Endothelial cell of umbilical vein (primary cell): ENCODE measurements around the gene PALB2. TPM values are rescaled to one million over a fixed set of nuclear protein-coding genes. Genes with fewer than 3 reads are reported as not detected.

Experiments used
- BruUV-seq: library from RNA; stranded (reverse); fragments of 400-500 nt; replicated peaks from 2 replicates; lab custom pipeline; 2021; lab: Mats Ljungman, UMichigan
- CTCF ChIA-PET: fragments of 300-600, 350-600 bp; sonication (Branson Sonifier 250); formaldehyde crosslinking; loops from one replicate; lab custom pipeline; 2021; ENCODE audit warnings: antibody characterized with exemption, inconsistent platforms; lab: Charles Lee
- POLR2A ChIA-PET: fragments of 300-600, 350-600 bp; sonication (Branson Sonifier 250); formaldehyde crosslinking; loops from one replicate; lab custom pipeline; 2021; ENCODE audit warnings: antibody characterized with exemption, inconsistent platforms; lab: Charles Lee
- DNase-seq: peaks from one replicate; pipeline ENCODE4 v3.0.0-alpha.2; 2011; ENCODE audit warnings: low read depth, low spot score
- FAIRE-seq: peaks from 2 replicates; lab custom pipeline; 2011; peaks lifted over from hg19 to GRCh38; lab: Jason Lieb, UNC
- H2AFZ ChIP-seq: 2 replicates; pipeline ENCODE4 v1.6.0; 2012; ENCODE audit warnings: low read depth, low read length, control low read depth, inconsistent platforms
- H3K27ac ChIP-seq: 2 replicates; pipeline ENCODE4 v1.5.1; 2011; ENCODE audit warnings: low read depth, mild to moderate bottlenecking, control low read depth, low read length, moderate library complexity; ENCODE audit not compliant: insufficient read depth
- H3K27me3 ChIP-seq, 2 experiments: 2 replicates each; pipeline versions ENCODE4 v1.6.0 to v1.6.1; 2011; ENCODE audit warnings: low read length in 2 of 2, mixed read lengths in 1 of 2; ENCODE audit not compliant: control insufficient read depth in 2 of 2, insufficient read depth in 2 of 2
- H3K36me3 ChIP-seq, 2 experiments: 2 replicates in 1 of 2; 3 replicates in 1 of 2; pipeline ENCODE4 v1.5.1; 2011; ENCODE audit warnings: low read length in 2 of 2, mild to moderate bottlenecking in 1 of 2, moderate library complexity in 1 of 2; ENCODE audit not compliant: control insufficient read depth in 2 of 2, insufficient read depth in 2 of 2; ENCODE audit errors: extremely low read depth in 1 of 2
- H3K4me1 ChIP-seq: 3 replicates; pipeline ENCODE4 v1.5.1; 2011; ENCODE audit warnings: mild to moderate bottlenecking, low read length; ENCODE audit not compliant: control insufficient read depth, insufficient read depth; ENCODE audit errors: extremely low read depth
- H3K4me2 ChIP-seq: 2 replicates; pipeline ENCODE4 v1.6.1; 2011; ENCODE audit warnings: low read length, control low read depth, mixed read lengths; ENCODE audit not compliant: insufficient read depth
- H3K4me3 ChIP-seq, 3 experiments: fragments of 200-600 bp in 1 of 3; sonication (generic), shearing (Covaris generic) in 1 of 3; replicated peaks in 1 of 3; 2 replicates each; pipeline ENCODE4 v1.5.1; 2011 to 2016; ENCODE audit warnings: control low read depth in 3 of 3, low read length in 3 of 3, mild to moderate bottlenecking in 2 of 3, inconsistent platforms in 1 of 3, low read depth in 1 of 3, moderate library complexity in 1 of 3; ENCODE audit not compliant: insufficient read depth in 1 of 3
- H3K79me2 ChIP-seq: 2 replicates; pipeline ENCODE4 v1.6.0; 2012; ENCODE audit warnings: low read length, inconsistent platforms; ENCODE audit not compliant: control insufficient read depth, insufficient read depth
- H3K9ac ChIP-seq: replicated peaks from 2 replicates; pipeline ENCODE3; 2011; ENCODE audit warnings: low read length, control low read depth; ENCODE audit not compliant: insufficient read depth; ENCODE audit errors: extremely low read depth
- H3K9me1 ChIP-seq: replicated peaks from 3 replicates; pipeline ENCODE4 v1.6.0; 2011; ENCODE audit warnings: mild to moderate bottlenecking, low read length; ENCODE audit not compliant: control insufficient read depth, insufficient read depth; ENCODE audit errors: extremely low read depth
- H3K9me3 ChIP-seq: replicated peaks from 2 replicates; pipeline ENCODE4 v1.5.1; 2012; ENCODE audit warnings: low read length, inconsistent platforms; ENCODE audit not compliant: control insufficient read depth, insufficient read depth
- H4K20me1 ChIP-seq: replicated peaks from 2 replicates; pipeline ENCODE3; 2011; ENCODE audit warnings: mild to moderate bottlenecking, low read length; ENCODE audit not compliant: control insufficient read depth, insufficient read depth; ENCODE audit errors: extremely low read depth
- CTCF ChIP-seq, 2 donors: IDR thresholded peaks; 1 replicate in 1 of 2; 2 replicates in 1 of 2; pipeline ENCODE4 v1.5.1; 2011; ENCODE audit warnings: low read length in 2 of 2, mild to moderate bottlenecking in 2 of 2, moderate library complexity in 2 of 2, control low read depth in 1 of 2, inconsistent platforms in 1 of 2, low read depth in 1 of 2; ENCODE audit not compliant: insufficient read depth in 1 of 2; ENCODE audit errors: extremely low read depth in 1 of 2
- EZH2 ChIP-seq: IDR thresholded peaks from 2 replicates; pipeline ENCODE4 v1.6.1; 2012; ENCODE audit warnings: borderline replicate concordance, low read depth, mild to moderate bottlenecking, moderate library complexity, low read length, inconsistent platforms; ENCODE audit not compliant: severe bottlenecking
- JUN ChIP-seq: IDR thresholded peaks from 2 replicates; pipeline ENCODE4 v1.6.1; 2011; ENCODE audit warnings: borderline replicate concordance, low read depth; ENCODE audit not compliant: insufficient read length, insufficient read depth
- MAX ChIP-seq: IDR thresholded peaks from 2 replicates; pipeline ENCODE4 v1.6.1; 2011; ENCODE audit not compliant: insufficient read depth, insufficient read length
- dilution Hi-C: fragments of 300-500 bp; cut with MboI; formaldehyde crosslinking; loops from one replicate; pipeline ENCODE4 v1.15.0; 2019; ENCODE audit warnings: low sequenced_read_pairs; ENCODE audit not compliant: extremely low pct_ligation_motif_present
- intact Hi-C: fragments of 100-400 bp; cut with micrococcal nuclease; formaldehyde crosslinking; loops from one replicate; pipeline ENCODE4 v1.10.0; 2022
- polyA plus RNA-seq, 4 experiments: library from polyadenylated mRNA; depleted of rRNA in 3 of 4; stranded (reverse) in 3 of 4; unstranded in 1 of 4; fragments of >200 nt; gene quantifications; 2 replicates each; pipeline versions ENCODE4 v1.2.1 to v1.2.3, GENCODE V29; 2011 to 2012; ENCODE audit warnings: missing spikeins in 1 of 4
- total RNA-seq: library from RNA; stranded (reverse); gene quantifications from 2 replicates; pipeline ENCODE4 v1.2.3, GENCODE V29; 2021

The PALB2 gene
- total and polyA plus RNA-seq, 2 donors (not counting 3 experiments of a cell fraction or from before 2014, with no cell fraction given) = 5.1 to 15.6 TPM

GRCh38 chr16:23651943-23652468 lies 10.9 kb upstream of the PALB2 start:
- H4K20me1 ChIP-seq = no peaks in the 10 kb centered on the region
- FAIRE-seq (no peak), DNase-seq (no peak)
- no peak overlapping the region for H3K27ac ChIP-seq
- intact Hi-C loops = no loop called here
- TF ChIP-seq EZH2 = no peak
- no peak for TF ChIP-seq CTCF (IDR thresholded peaks at IDR 0.05; ENCODE audit: extremely low read depth in 1 of 2, insufficient read depth in 1 of 2, low read depth in 1 of 2, low read length in 2 of 2)
- no peak for TF ChIP-seq MAX
- TF ChIP-seq JUN = no peak
- BruUV-seq = no TSS peak
- ChIA-PET POLR2A (no interaction called here), CTCF (no interaction called here)
- H3K4me3 ChIP-seq = no peak overlapping the region
- H3K9ac ChIP-seq = no peak overlapping the region
- no peaks in the 10 kb centered on the region for H3K9me1 ChIP-seq
- no peaks in the 10 kb centered on the region for H3K27me3 ChIP-seq
- no peaks in the 10 kb centered on the region for H3K4me1 ChIP-seq
- dilution Hi-C loops = no loop called here
- peaks cover 2 to 4% of the 10 kb centered on the region in 2 experiments for H3K36me3 ChIP-seq
- no peak overlapping the region for H2AFZ ChIP-seq
- H3K9me3 ChIP-seq = no peaks in the 10 kb centered on the region
- H3K4me2 ChIP-seq = no peak overlapping the region
- peaks cover 59% of the 10 kb centered on the region for H3K79me2 ChIP-seq
